ENCODE measurements around the gene TMEM151A.

Gene TMEM151A

DNA sequence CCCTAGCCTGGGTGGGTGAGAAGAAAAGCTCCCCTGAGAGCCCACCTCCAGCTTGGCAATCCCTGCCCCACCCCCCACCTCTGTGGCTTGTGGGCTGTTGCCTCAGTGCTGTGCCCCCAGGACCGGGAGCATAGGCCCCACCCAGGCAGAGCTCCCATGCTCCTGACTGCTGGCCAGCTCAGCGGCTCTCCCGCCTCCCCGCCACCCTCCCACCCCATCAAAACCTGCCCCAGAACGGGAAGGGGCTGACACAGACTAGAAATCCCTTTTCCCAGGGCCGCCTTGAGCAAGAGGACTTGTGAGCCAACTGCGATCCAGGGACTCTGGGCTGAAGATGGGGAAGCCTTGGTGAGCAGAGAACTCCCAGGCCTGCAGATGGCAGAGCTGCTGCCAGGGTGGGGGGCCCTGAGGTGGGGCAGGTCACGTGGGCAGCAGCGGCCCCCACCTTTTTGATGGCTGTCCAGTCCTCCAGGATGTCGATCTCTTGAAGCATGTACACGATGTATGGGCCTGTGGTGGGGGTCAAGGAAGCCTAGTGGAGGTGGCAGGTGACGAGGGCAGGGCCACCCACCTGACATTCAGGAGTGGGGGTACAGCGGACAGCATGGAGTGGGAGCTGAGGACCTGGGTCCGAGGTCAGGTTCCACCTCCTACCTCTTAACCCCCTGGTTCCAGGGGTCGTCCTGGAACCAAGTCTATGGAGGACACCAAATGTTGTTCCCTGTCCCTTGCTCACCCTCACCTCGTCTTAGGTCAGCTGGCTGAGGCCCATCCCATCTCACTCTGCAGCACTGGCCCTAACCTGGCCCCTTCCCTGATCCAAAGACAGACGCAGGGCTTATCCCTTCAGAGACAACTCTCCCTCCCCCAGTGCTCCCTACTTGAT, 46.8 kb downstream of the TMEM151A start:
- DNase-seq = no peak

DNA sequence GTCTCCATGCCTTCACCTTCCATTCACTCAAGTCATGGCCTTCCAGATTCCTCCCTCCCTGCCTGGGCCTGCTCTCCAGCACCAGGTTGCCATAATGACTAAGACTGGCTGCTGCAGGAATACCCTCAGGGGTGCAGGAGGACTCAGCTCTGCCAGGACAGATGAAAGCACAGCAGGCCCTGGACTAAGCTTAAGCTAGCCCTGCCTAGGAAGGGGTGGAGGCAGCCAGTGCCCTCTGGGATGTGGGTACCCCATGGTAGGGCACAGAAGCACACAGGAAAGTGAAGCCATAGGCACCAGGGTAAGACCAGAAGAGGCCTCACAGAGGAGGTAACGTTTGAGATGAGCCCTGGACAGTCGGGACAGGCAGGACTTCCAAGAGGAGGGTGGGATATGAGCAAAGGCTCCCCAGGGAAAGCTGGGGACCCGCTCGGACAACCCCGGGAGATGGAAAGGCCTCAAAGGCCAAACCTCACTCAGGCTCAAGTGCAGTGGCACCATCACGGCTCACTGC, 47.5 kb downstream of the TMEM151A start:
- DNase-seq = no peak

DNA sequence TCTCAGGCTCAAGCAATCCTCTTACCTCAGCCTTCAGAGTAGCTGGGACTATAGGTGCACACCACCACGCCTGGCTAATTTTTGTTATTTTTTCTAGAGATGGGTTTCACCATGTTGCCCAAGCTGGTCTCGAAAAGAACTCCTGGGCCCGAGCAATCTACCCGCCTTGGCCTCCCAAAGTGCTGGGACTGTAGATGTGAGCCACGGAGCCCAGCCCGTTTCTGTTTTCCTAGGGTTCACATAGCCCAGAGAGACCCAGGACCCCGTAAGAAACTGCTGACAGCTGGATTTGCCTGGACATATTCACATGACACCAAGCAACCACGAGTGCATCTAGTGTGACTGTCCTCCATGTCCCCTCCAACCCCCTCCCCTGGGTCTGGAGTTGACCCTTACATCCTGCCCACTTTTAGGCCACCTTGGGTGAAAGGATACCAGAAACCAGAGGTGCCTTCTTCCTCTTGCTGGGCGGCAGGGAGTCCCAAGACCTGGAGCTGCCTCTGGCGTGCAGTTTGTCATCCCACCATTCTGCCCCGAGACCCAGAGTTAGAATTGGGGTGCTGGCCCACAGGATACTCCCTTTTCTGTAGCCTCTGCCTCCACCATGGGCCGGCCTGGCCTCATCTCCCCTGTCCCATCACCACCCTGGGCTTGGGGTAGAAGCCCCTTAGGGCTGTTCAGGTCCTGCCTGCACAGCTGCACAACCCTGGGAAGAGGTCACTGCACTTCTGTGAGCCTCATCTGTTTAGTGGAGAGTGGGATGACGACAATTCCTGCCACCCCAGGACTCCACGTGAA, 48.2 kb downstream of the TMEM151A start:
- DNase-seq = no peak

DNA sequence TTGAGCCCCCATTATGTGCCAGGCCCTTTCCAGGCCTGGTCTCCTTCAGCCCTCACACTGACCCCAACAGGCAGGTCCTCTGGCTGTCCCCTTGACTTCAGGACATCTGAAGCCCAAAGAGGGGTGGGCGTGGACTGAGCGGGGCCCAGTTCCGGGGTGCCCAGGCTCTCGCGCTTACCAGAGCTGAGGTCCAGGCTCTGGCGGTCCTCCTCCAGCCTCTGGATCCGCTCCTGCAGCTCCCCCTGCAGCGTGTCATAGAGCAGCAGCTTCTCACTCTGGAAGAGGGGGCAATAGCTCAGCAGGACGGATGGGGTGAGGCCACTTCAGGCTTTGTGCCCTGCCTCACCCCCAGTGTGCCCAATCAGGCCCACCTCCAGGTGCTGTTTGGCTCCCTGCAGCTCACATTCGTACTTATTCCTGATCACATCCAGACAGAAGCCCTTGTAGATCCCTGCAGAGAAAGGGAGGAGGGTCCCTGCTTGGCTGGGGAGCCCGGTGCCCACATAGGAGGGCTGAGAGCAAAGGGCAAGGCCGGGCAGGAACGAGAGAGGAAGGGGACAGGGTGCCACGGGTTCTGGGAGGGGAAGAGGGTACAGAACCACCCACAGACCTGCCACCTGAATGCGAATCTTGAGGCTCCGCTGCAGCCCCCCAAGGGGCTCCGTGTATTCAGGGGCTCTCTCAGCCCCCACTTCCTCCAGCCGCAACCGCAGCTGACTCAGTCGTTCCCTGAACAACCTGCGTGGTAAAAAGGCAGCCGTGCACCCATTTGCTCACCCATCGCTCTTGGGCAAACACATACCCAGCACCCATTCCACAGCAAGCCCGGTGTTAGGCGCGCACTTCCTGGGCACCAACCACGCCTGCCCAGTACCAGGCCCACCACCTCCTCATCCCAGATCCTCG, 49.2 kb downstream of the TMEM151A start:
- DNase-seq = no peak

DNA sequence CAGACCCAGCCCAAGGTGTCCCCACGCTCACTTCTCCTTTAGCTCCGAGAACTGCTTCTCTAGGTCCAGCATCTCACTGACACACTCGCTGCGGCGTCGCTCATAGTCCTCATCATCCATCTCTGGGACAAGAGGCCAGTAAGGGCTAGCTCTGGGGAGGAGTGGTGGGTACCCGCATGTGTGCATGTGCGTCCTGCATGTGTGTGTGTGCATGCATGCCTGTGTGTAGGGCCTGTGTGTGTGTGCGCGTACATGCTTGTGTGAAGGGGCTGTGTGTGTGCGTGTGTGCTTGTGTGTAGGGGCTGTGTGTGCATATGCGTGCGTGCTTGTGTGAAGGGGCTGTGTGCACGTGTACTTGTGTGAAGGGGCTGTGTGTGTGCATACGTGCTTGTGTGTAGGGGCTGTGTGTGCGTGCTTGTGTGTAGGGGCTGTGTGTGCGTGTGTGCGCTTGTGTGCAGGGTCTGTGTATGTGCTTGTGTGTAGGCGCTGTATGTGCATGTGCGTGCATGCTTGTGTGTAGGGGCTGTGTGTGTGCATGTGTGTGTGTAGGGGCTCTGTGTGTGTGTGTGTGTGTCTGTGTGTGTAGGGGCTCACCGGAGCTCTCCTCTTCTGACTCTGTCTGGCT, 49.9 kb downstream of the TMEM151A start:
- DNase-seq = no peak

DNA sequence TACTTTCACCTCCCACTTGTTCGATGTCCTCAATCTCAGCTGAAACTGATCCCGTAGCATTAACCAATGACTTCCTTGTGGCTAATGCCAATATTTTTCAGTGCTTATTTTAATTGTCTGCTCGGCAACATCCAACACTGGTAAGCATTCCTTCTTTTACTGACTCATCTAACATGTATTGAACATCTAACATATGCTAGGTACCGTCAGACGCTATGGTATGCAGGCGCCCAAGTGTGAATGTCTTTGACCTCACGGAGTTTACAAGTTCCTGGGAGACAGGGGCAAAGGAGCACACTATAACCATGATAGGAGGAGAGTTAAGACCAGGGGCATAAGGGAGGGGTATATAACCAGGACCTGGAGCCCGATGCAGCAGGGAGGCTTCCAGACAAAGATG, 51.5 kb downstream of the TMEM151A start:
- DNase-seq = no peak

DNA sequence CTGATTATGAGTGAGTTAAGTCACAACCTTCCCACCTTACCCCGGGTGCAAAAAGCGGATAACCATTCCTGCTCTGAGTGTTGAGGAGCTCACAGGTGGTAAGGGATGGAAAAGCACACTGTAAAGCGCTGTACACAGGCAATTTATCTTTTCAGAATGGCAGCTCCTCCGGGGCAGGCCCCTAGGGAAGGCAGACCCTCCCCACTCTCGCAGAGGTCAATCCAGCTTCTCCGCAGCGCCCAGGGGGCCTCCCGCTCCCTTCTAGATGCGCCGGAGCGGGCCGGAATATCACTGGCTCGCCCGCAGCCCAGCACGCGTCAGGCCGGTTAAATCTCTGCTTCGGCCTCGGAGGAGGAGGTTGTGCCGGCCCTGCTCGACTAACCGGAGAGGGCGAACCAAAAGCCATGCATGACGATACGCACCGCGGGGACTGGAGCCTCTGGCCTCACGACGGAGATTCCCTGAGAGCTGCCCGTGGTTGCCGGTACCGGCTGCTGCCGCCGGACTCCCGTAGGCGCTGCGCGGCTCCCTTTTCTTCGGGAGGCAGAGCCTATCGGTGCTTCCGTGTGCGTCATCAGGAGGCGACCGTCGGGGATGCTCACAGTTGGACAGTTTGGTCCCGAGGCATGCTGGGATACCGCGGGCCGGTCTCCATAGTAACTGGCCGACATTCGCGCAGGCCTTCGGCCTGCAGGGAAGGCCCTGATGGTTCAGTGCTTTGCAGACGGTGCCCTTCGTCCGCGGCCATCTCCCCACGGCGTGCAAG, 53.0 kb downstream of the TMEM151A start, which contains the start of gene BRMS1:
Gene BRMS1 (minus strand): TSS at position 555 of the 766 bp plus-strand sequence. CDS start 2,870 bp downstream, outside the sequence.
- DNase-seq = peak; percentile 96

DNA sequence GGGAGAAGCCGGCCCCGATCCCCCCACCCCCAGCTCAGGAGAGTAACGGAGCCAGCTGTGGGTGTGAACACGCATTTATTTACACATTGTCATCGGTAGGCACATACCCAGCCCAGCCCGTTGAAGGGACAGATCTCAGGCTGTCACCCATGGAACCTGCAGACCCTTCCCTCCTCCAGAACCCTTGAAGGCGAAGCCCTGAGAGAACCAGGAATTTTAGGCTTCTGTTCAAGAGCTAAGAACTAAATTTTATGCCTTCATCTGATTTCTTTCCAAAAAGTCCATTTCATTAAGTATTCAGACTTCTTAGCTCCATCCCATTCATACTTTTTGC, 53.6 kb downstream of the TMEM151A start:
- no peak for DNase-seq
